Measurements from ENCODE around the gene APBB3. TPM values are rescaled to one million over a fixed set of nuclear protein-coding genes. Genes with fewer than 3 reads are reported as not detected.

Gene APBB3
- total and polyA plus RNA-seq, 2 experiments from 2014 or later = 13.1 to 13.8 TPM

- Histone ChIP-seq H4K20me1 (ENCODE audit: insufficient read depth) (no peaks in the 10 kb centered on the region), H3K9me3 (ENCODE audit: low read depth) (no peaks in the 10 kb centered on the region), H2AFZ (no peak overlapping the region), H3K4me2 (ENCODE audit: unreplicated experiment) (no peak overlapping the region), H3K9me2 (ENCODE audit: insufficient read depth) (no peaks in the 10 kb centered on the region), H3K4me1 (ENCODE audit: insufficient read depth) (peaks cover 18% of the 10 kb centered on the region), H3K36me3 (ENCODE audit: low read depth) (peaks cover 8% of the 10 kb centered on the region; the same call in 1 of the 2 replicates), H3K27ac (no peak overlapping the region), H3K27me3 (replicated peaks; ENCODE audit: insufficient read depth) (no peaks in the 10 kb centered on the region), H3K79me2 (ENCODE audit: insufficient read depth) (peaks cover 56% of the 10 kb centered on the region), H3K9ac (no peak overlapping the region), H3F3A (ENCODE audit: insufficient read depth) (0 out of 2 replicates have a peak, but pooled peaks cover 13% of the 10 kb centered on the region), H3K4me3 (no peak overlapping the region)
- TF ChIP-seq EZH2 (IDR thresholded peaks at IDR 0.05; ENCODE audit: insufficient read depth, poor library complexity, severe bottlenecking) (no peak), EZH2phosphoT487 (IDR thresholded peaks at IDR 0.05; ENCODE audit: insufficient read depth, low read depth) (no peak)
- no peak for DNase-seq
- in situ Hi-C loops (cut with MboI) = no loop called here
- 90 to 92% methylated on average over 22 of the region's 22 CpGs for WGBS, 2 experiments (ENCODE audit: low coverage in 1 of 2, low lambda C conversion rate in 2 of 2, missing lambda C conversion rate in 2 of 2)
Measured at GRCh38 chr5:140567136-140567818, 2.9 kb upstream of the APBB3 start.

GRCh38 chr5:140566665-140567064 lies 2.3 kb upstream of the APBB3 start:
- Histone ChIP-seq H3K4me3 (no peak overlapping the region), H2AFZ (no peak overlapping the region), H3K9me3 (ENCODE audit: low read depth) (no peaks in the 10 kb centered on the region), H3K4me2 (ENCODE audit: unreplicated experiment) (no peak overlapping the region), H3K27me3 (replicated peaks; ENCODE audit: insufficient read depth) (no peaks in the 10 kb centered on the region), H3K4me1 (ENCODE audit: insufficient read depth) (peaks cover 18% of the 10 kb centered on the region), H3K79me2 (ENCODE audit: insufficient read depth) (peaks cover 56% of the 10 kb centered on the region), H3K9me2 (ENCODE audit: insufficient read depth) (no peaks in the 10 kb centered on the region), H3F3A (ENCODE audit: insufficient read depth) (0 out of 2 replicates have a peak, but pooled peaks cover 13% of the 10 kb centered on the region), H4K20me1 (ENCODE audit: insufficient read depth) (no peaks in the 10 kb centered on the region), H3K36me3 (ENCODE audit: low read depth) (peaks cover 8% of the 10 kb centered on the region; the same call in 1 of the 2 replicates), H3K9ac (no peak overlapping the region), H3K27ac (no peak overlapping the region)
- WGBS, 2 experiments (ENCODE audit: low coverage in 1 of 2, low lambda C conversion rate in 2 of 2, missing lambda C conversion rate in 2 of 2) = 87 to 93% methylated on average over 5 of the region's 5 CpGs
- no peak for DNase-seq
- TF ChIP-seq EZH2 (IDR thresholded peaks at IDR 0.05; ENCODE audit: insufficient read depth, poor library complexity, severe bottlenecking) (no peak), EZH2phosphoT487 (IDR thresholded peaks at IDR 0.05; ENCODE audit: insufficient read depth, low read depth) (no peak)
- in situ Hi-C loops (cut with MboI) = no loop called here

GRCh38 chr5:140565780-140566095 lies 1.3 kb upstream of the APBB3 start:
- peak overlapping the region; percentile 81 for H2AFZ ChIP-seq
- TF ChIP-seq EZH2 (IDR thresholded peaks at IDR 0.05; ENCODE audit: insufficient read depth, poor library complexity, severe bottlenecking) = no peak
- no peak for TF ChIP-seq EZH2phosphoT487 (IDR thresholded peaks at IDR 0.05; ENCODE audit: insufficient read depth, low read depth)
- 59 to 80% methylated on average over 4 of the region's 4 CpGs for WGBS, 2 experiments (ENCODE audit: low coverage in 1 of 2, low lambda C conversion rate in 2 of 2, missing lambda C conversion rate in 2 of 2)
- H3K9me2 ChIP-seq (ENCODE audit: insufficient read depth) = no peaks in the 10 kb centered on the region
- H3K27ac ChIP-seq = peak overlapping the region; percentile 81
- H4K20me1 ChIP-seq (ENCODE audit: insufficient read depth) = no peaks in the 10 kb centered on the region
- 0 out of 2 replicates have a peak, but pooled peaks cover 13% of the 10 kb centered on the region for H3F3A ChIP-seq (ENCODE audit: insufficient read depth)
- peak overlapping the region; percentile 98 for H3K4me2 ChIP-seq (ENCODE audit: unreplicated experiment)
- peaks cover 56% of the 10 kb centered on the region for H3K79me2 ChIP-seq (ENCODE audit: insufficient read depth)
- peak overlapping the region; percentile 90 for H3K4me3 ChIP-seq
- H3K27me3 ChIP-seq (replicated peaks; ENCODE audit: insufficient read depth) = no peaks in the 10 kb centered on the region
- peak overlapping the region; percentile 85 for H3K9ac ChIP-seq
- DNase-seq = peak; percentile 64
- in situ Hi-C loops (cut with MboI) = no loop called here
- H3K36me3 ChIP-seq (ENCODE audit: low read depth) = peaks cover 8% of the 10 kb centered on the region; the same call in 1 of the 2 replicates
- H3K9me3 ChIP-seq (ENCODE audit: low read depth) = no peaks in the 10 kb centered on the region
- peaks cover 18% of the 10 kb centered on the region for H3K4me1 ChIP-seq (ENCODE audit: insufficient read depth)

GRCh38 chr5:140565024-140565779 lies 804 bp upstream of the APBB3 start:
- peak overlapping the region; percentile 85 for H3K9ac ChIP-seq
- H2AFZ ChIP-seq = peak overlapping the region; percentile 81
- peak overlapping the region; percentile 98 for H3K4me2 ChIP-seq (ENCODE audit: unreplicated experiment)
- H3K4me1 ChIP-seq (ENCODE audit: insufficient read depth) = peaks cover 18% of the 10 kb centered on the region
- no peak for TF ChIP-seq EZH2phosphoT487 (IDR thresholded peaks at IDR 0.05; ENCODE audit: insufficient read depth, low read depth)
- no peak for TF ChIP-seq EZH2 (IDR thresholded peaks at IDR 0.05; ENCODE audit: insufficient read depth, poor library complexity, severe bottlenecking)
- H3K9me3 ChIP-seq (ENCODE audit: low read depth) = no peaks in the 10 kb centered on the region
- peaks cover 8% of the 10 kb centered on the region; the same call in 1 of the 2 replicates for H3K36me3 ChIP-seq (ENCODE audit: low read depth)
- peak overlapping the region; percentile 90 for H3K4me3 ChIP-seq
- no peaks in the 10 kb centered on the region for H4K20me1 ChIP-seq (ENCODE audit: insufficient read depth)
- peak; percentile 80 for DNase-seq
- in situ Hi-C loops (cut with MboI) = no loop called here
- peaks cover 56% of the 10 kb centered on the region for H3K79me2 ChIP-seq (ENCODE audit: insufficient read depth)
- WGBS, 2 experiments (ENCODE audit: low coverage in 1 of 2, low lambda C conversion rate in 2 of 2, missing lambda C conversion rate in 2 of 2) = 2 to 3% methylated on average over 13 of the region's 13 CpGs
- H3K27ac ChIP-seq = peak overlapping the region; percentile 81
- no peaks in the 10 kb centered on the region for H3K9me2 ChIP-seq (ENCODE audit: insufficient read depth)
- H3F3A ChIP-seq (ENCODE audit: insufficient read depth) = 0 out of 2 replicates have a peak, but pooled peaks cover 13% of the 10 kb centered on the region
- H3K27me3 ChIP-seq (replicated peaks; ENCODE audit: insufficient read depth) = no peaks in the 10 kb centered on the region
